Upper lobe of left lung (tissue), 6 donors: ENCODE data around the gene TOMM7. TPM values are rescaled to one million over a fixed set of nuclear protein-coding genes. Genes with fewer than 3 reads are reported as not detected.

ENCODE experiments used
- ATAC-seq, 2 donors: fragments of 200-7000 bp; cut with Tn5 transposase; one replicate each; pipeline ENCODE4 v1.9.1; 2022; ENCODE audit warnings: mild to moderate bottlenecking in 2 of 2, moderate library complexity in 2 of 2; ENCODE audit not compliant: low FRiP score in 2 of 2
- DNase-seq, 2 donors: peaks; one replicate each; pipeline ENCODE4 v3.0.0-alpha.2; 2019 to 2020
- H3K27ac ChIP-seq, 4 donors: fragments of 200-600 bp; sonication (generic); one replicate each; pipeline ENCODE4 v1.5.1; 2016 to 2019
- H3K27me3 ChIP-seq, 4 donors: fragments of 200-600 bp; sonication (generic); one replicate each; pipeline ENCODE4 v1.5.1; 2017 to 2019
- H3K36me3 ChIP-seq, 4 donors: fragments of 200-600 bp; sonication (generic); one replicate each; pipeline ENCODE4 v1.5.1; 2016 to 2019
- H3K4me1 ChIP-seq, 4 donors: fragments of 200-600 bp; sonication (generic); one replicate each; pipeline ENCODE4 v1.5.1; 2018 to 2019
- H3K4me3 ChIP-seq, 4 donors: fragments of 200-600 bp; sonication (generic); one replicate each; pipeline ENCODE4 v1.5.1; 2017 to 2019; ENCODE audit warnings: mild to moderate bottlenecking in 2 of 4, moderate library complexity in 1 of 4
- H3K9me3 ChIP-seq, 4 donors: fragments of 200-600 bp; sonication (generic); one replicate each; pipeline ENCODE4 v1.5.1; 2018 to 2019
- EP300 ChIP-seq, 4 donors: sonication (generic); formaldehyde crosslinking; IDR thresholded peaks; one replicate each; pipeline ENCODE4 v1.5.1; 2017; ENCODE audit warnings: antibody characterized with exemption in 4 of 4, control low read depth in 2 of 4
- POLR2A ChIP-seq, 4 donors: fragments of 450-650 bp; IDR thresholded peaks; one replicate each; pipeline ENCODE4 v1.5.1; 2016 to 2017; ENCODE audit warnings: antibody characterized with exemption in 4 of 4, mild to moderate bottlenecking in 2 of 4
- POLR2AphosphoS5 ChIP-seq, 2 donors: sonication (generic); formaldehyde crosslinking; IDR thresholded peaks; one replicate each; pipeline ENCODE4 v1.5.1; 2017; ENCODE audit warnings: antibody characterized with exemption in 2 of 2
- WGBS, 2 donors: methylation state at CpG; one replicate each; pipeline ENCODE4 v1.1.5; 2017 to 2018; 5-methylcytosine and 5-hydroxymethylcytosine counted together
- small RNA-seq, 4 donors: library from RNA; depleted of rRNA; stranded (forward); fragments of <200 nt; gene quantifications; one replicate each; pipeline ENCODE3, GENCODE V24; 2016
- total RNA-seq, 6 donors: library from RNA; depleted of rRNA in 4 of 6; stranded (reverse); fragments of >200 nt in 4 of 6; gene quantifications; one replicate each; pipeline versions ENCODE4 v1.1.0 to v1.2.1, GENCODE V29; 2016 to 2021
- TF ChIP-seq, protein P1 (sequence below), 6 experiments: fragments of 450-650 bp in 4 of 6; fragments of 200-600 bp in 2 of 6; sonication (generic) in 2 of 6; IDR thresholded peaks; one replicate each; pipeline ENCODE4 v1.5.1; 2016 to 2019; ENCODE audit warnings: antibody characterized with exemption in 6 of 6
- donor health status: DM: no; HTN: no; CAD: no; lungs with moderate emphysema.
- donor health status: DM: no; HTN: yes; CAD: no; lungs with severe emphysema.

TOMM7 gene
- total RNA-seq, 6 donors from 2014 or later = 42.4 to 387 (median 171) TPM

DNA sequence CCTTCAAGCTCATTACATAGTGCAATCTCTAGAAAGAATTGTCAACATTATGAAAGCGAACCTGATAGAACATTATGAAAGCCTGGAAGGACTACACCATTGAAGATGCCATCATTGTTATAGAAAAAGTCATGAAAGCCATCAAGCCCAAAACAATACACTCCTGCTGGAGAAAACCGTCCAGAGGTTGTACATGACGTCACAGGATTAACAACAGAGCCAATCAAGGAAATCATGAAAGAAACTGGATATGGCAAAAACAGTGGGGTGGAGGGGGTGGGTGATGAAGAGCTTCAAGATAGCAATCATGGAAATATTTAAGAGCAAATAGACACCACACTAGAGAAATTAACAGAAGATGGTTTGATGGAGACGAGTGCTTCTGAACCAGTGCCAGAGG is 45.7 kb downstream of the TOMM7 start:
- WGBS, 2 donors = 76 to 80% methylated on average over 4 of the region's 4 CpGs
- ATAC-seq = no peak

GRCh38 chr7:22772885-22773284 is 49.8 kb downstream of the TOMM7 start:
- no peaks in the 10 kb centered on the region for H3K36me3 ChIP-seq
- TF ChIP-seq POLR2A (IDR thresholded peaks at IDR 0.05) (no peak), POLR2AphosphoS5 (IDR thresholded peaks at IDR 0.05) (no peak)
- TF ChIP-seq, protein P1, sequence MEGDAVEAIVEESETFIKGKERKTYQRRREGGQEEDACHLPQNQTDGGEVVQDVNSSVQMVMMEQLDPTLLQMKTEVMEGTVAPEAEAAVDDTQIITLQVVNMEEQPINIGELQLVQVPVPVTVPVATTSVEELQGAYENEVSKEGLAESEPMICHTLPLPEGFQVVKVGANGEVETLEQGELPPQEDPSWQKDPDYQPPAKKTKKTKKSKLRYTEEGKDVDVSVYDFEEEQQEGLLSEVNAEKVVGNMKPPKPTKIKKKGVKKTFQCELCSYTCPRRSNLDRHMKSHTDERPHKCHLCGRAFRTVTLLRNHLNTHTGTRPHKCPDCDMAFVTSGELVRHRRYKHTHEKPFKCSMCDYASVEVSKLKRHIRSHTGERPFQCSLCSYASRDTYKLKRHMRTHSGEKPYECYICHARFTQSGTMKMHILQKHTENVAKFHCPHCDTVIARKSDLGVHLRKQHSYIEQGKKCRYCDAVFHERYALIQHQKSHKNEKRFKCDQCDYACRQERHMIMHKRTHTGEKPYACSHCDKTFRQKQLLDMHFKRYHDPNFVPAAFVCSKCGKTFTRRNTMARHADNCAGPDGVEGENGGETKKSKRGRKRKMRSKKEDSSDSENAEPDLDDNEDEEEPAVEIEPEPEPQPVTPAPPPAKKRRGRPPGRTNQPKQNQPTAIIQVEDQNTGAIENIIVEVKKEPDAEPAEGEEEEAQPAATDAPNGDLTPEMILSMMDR (IDR thresholded peaks at IDR 0.05) = no peak
- no peak overlapping the region for H3K4me3 ChIP-seq
- 61 to 71% methylated on average over 4 of the region's 4 CpGs for WGBS, 2 donors
- no peaks in the 10 kb centered on the region for H3K9me3 ChIP-seq
- H3K27me3 ChIP-seq = no peaks in the 10 kb centered on the region
- ATAC-seq = no peak
- no peak for DNase-seq
- no peak overlapping the region for H3K27ac ChIP-seq
- no peaks in the 10 kb centered on the region for H3K4me1 ChIP-seq

More for the DNA sequence above, 45.7 kb downstream of the TOMM7 start:
- no peaks in the 10 kb centered on the region for H3K27me3 ChIP-seq
- H3K9me3 ChIP-seq = no peaks in the 10 kb centered on the region
- no peak overlapping the region for H3K27ac ChIP-seq
- DNase-seq = no peak
- H3K36me3 ChIP-seq = no peaks in the 10 kb centered on the region
- no peaks in the 10 kb centered on the region for H3K4me1 ChIP-seq
- no peak overlapping the region for H3K4me3 ChIP-seq
- no peak for TF ChIP-seq EP300 (IDR thresholded peaks at IDR 0.05)

DNA sequence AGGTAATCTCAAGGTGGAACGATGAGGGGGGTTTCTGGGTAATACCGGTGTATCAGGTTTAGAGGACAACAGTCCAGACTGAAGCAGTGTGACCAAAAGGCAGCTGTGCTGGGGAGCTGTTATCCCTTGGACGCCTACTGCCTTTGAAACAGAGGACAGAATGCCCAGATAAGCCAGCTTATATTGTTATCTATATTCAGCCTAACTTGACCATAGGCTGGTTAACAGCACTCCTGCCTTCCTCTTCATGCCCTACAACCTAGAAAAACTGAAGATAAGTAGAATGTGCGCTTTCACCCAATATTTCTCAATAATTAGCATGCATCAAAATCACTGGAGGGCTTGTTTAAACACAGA is 50.8 kb downstream of the TOMM7 start:
- TF ChIP-seq, protein P1 (IDR thresholded peaks at IDR 0.05) = no peak
- TF ChIP-seq EP300 (IDR thresholded peaks at IDR 0.05) (no peak), POLR2AphosphoS5 (IDR thresholded peaks at IDR 0.05) (no peak), POLR2A (IDR thresholded peaks at IDR 0.05) (no peak)
- DNase-seq = no peak
- H3K4me3 ChIP-seq = no peak overlapping the region
- H3K27ac ChIP-seq = no peak overlapping the region
- no peak for ATAC-seq
- H3K27me3 ChIP-seq = no peaks in the 10 kb centered on the region
- H3K36me3 ChIP-seq = no peaks in the 10 kb centered on the region
- WGBS, 2 donors = 55 to 73% methylated on average over 4 of the region's 4 CpGs
- H3K9me3 ChIP-seq = no peaks in the 10 kb centered on the region
- H3K4me1 ChIP-seq = no peaks in the 10 kb centered on the region

GRCh38 chr7:22771194-22771871 is 51.3 kb downstream of the TOMM7 start:
- H3K4me3 ChIP-seq = no peak overlapping the region
- 93 to 96% methylated on average over 1 of the region's 1 CpG for WGBS, 2 donors
- no peaks in the 10 kb centered on the region for H3K9me3 ChIP-seq
- H3K36me3 ChIP-seq = no peaks in the 10 kb centered on the region
- H3K27me3 ChIP-seq = no peaks in the 10 kb centered on the region
- DNase-seq = no peak
- no peak overlapping the region for H3K27ac ChIP-seq
- ATAC-seq = no peak
- TF ChIP-seq, protein P1 (IDR thresholded peaks at IDR 0.05) = no peak
- no peak for TF ChIP-seq POLR2A (IDR thresholded peaks at IDR 0.05)
- no peak for TF ChIP-seq EP300 (IDR thresholded peaks at IDR 0.05)
- no peak for TF ChIP-seq POLR2AphosphoS5 (IDR thresholded peaks at IDR 0.05)
- H3K4me1 ChIP-seq = no peaks in the 10 kb centered on the region

- H3K4me1 ChIP-seq = no peaks in the 10 kb centered on the region
- ATAC-seq (no peak), DNase-seq (no peak)
- peaks cover 0 to 4% (median 0%) of the 10 kb centered on the region in 4 donors for H3K9me3 ChIP-seq
- no peaks in the 10 kb centered on the region for H3K27me3 ChIP-seq
- H3K4me3 ChIP-seq = no peak overlapping the region
- TF ChIP-seq, protein P1 (IDR thresholded peaks at IDR 0.05) = no peak
- TF ChIP-seq POLR2AphosphoS5 (IDR thresholded peaks at IDR 0.05) (no peak), POLR2A (IDR thresholded peaks at IDR 0.05) (no peak), EP300 (IDR thresholded peaks at IDR 0.05) (no peak)
- no peak overlapping the region for H3K27ac ChIP-seq
- WGBS, 2 donors = 68 to 82% methylated on average over 4 of the region's 4 CpGs
- no peaks in the 10 kb centered on the region for H3K36me3 ChIP-seq
Measured at GRCh38 chr7:22765609-22766008, 57.0 kb downstream of the TOMM7 start.

Small RNA genes lying within 50 kb of the gene (small RNA-seq; reads per million reads assigned to genes)
- gene SNORD93 = 2,243 to 5,267 (median 3,896) reads per million in 4 donors

Other genes with a start within 250 kb of the TOMM7 start
- 10 to 100 TPM in 2 of 6 donors, 1 to 10 TPM in 4; 1.6 to 16.6 (median 6.8) TPM for gene IL6, start 95.6 kb downstream of the TOMM7 start, total RNA-seq
- 10 to 100 TPM; 16.4 to 43.6 (median 38.8) TPM for gene HYCC1, start 191.3 kb upstream of the TOMM7 start, total RNA-seq